ENCODE data around the gene CDON.

DNA sequence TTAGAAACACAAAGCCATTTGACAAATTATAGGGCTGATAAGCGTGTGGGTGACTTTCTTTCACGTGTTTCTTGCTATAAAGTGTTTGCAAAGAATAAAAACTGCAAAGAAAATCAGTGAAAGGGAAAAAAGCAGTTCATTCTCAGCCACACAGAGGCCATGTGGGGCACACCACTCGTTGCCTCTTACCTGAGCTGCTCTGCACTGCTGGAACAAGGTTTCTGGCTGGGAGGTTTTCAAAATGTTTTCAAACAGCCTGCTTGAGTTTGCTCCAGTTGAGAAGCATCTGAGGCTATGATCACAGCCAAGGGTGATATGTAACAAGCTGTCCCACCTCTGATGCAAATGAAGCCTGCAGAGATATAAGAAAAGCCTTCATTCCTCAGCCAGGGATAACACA lies 131.6 kb downstream of the CDON start:
- no peak for TF ChIP-seq CTCF (IDR thresholded peaks at IDR 0.05 in 4 of 5, conservative IDR thresholded peaks at IDR 0.05 in 1 of 5)
- TF ChIP-seq POLR2A (IDR thresholded peaks at IDR 0.05) = no peak

Measured in gastrocnemius medialis (tissue), 4 donors.